HL-60 (cell line): ENCODE results near the gene PTPRM.

Experiments
- DNase-seq, 2 experiments: peaks; one replicate each; pipeline ENCODE4 v3.0.0-alpha.2; 2010 to 2020; ENCODE audit warnings: low read depth in 1 of 2, low spot score in 1 of 2
- H3K27ac ChIP-seq: fragments of 250-450 bp; sonication (Bioruptor Pico); replicated peaks from 2 replicates; pipeline ENCODE4 v1.5.1; 2020; ENCODE audit warnings: mild to moderate bottlenecking, moderate library complexity
- H3K27me3 ChIP-seq: fragments of 250-450 bp; sonication (Bioruptor Pico); 2 replicates; pipeline ENCODE4 v1.5.1; 2021; ENCODE audit warnings: mild to moderate bottlenecking, moderate library complexity; ENCODE audit not compliant: insufficient read depth, poor library complexity, severe bottlenecking
- H3K4me3 ChIP-seq: replicated peaks from 2 replicates; pipeline ENCODE4 v1.5.1; 2011; ENCODE audit warnings: mild to moderate bottlenecking, control low read depth, low read length; ENCODE audit not compliant: insufficient read depth
- CTCF ChIP-seq: IDR thresholded peaks from one replicate; pipeline ENCODE4 v1.5.1; 2011; ENCODE audit warnings: low read length, control low read depth, inconsistent platforms; ENCODE audit not compliant: insufficient read depth
- GABPA ChIP-seq: IDR thresholded peaks from 2 replicates; pipeline ENCODE4 v1.6.1; 2012; ENCODE audit warnings: low read depth
- POLR2AphosphoS5 ChIP-seq: IDR thresholded peaks from 2 replicates; pipeline ENCODE4 v1.6.1; 2012; ENCODE audit warnings: low read depth
- REST ChIP-seq: IDR thresholded peaks from 2 replicates; pipeline ENCODE4 v1.6.1; 2012; ENCODE audit warnings: low read depth; ENCODE audit not compliant: insufficient replicate concordance
- SPI1 ChIP-seq: IDR thresholded peaks from 2 replicates; pipeline ENCODE4 v1.6.1; 2012; ENCODE audit warnings: low read depth, mild to moderate bottlenecking, borderline replicate concordance

PTPRM gene

GRCh38 chr18:8208716-8209115 lies 641.6 kb downstream of the PTPRM start:
- TF ChIP-seq SPI1 (no peak), REST (no peak), GABPA (no peak), POLR2AphosphoS5 (no peak), CTCF (no peak)
- Histone ChIP-seq H3K27me3 (no peaks in the 10 kb centered on the region), H3K4me3 (no peak overlapping the region), H3K27ac (no peak overlapping the region)
- no peak for DNase-seq

GRCh38 chr18:8212896-8213780 lies 646.0 kb downstream of the PTPRM start:
- Histone ChIP-seq H3K4me3 (no peak overlapping the region), H3K27me3 (peaks cover 3% of the 10 kb centered on the region), H3K27ac (no peak overlapping the region)
- no peak for DNase-seq
- TF ChIP-seq POLR2AphosphoS5 = no peak
- no peak for TF ChIP-seq CTCF
- TF ChIP-seq GABPA = no peak
- no peak for TF ChIP-seq SPI1
- TF ChIP-seq REST = no peak

GRCh38 chr18:8215741-8216140 lies 648.6 kb downstream of the PTPRM start:
- no peak for DNase-seq
- no peak for TF ChIP-seq REST
- TF ChIP-seq SPI1 = no peak
- no peak for TF ChIP-seq GABPA
- no peak for TF ChIP-seq CTCF
- no peak for TF ChIP-seq POLR2AphosphoS5
- no peak overlapping the region for H3K27ac ChIP-seq
- H3K4me3 ChIP-seq = no peak overlapping the region
- peaks cover 3% of the 10 kb centered on the region for H3K27me3 ChIP-seq
